IPS-18c (cell line): ENCODE measurements around the gene KLF16.

Experiments
- H3K4me3 ChIP-seq: 2 replicates; pipeline ENCODE4 v1.7.0; 2013; ENCODE audit warnings: low read depth, mild to moderate bottlenecking, low read length, moderate library complexity; ENCODE audit not compliant: insufficient read depth
- H3K9me3 ChIP-seq: one replicate; pipeline ENCODE4 v1.6.1; 2013; ENCODE audit warnings: mild to moderate bottlenecking, low read length, moderate library complexity; ENCODE audit not compliant: control insufficient read depth, insufficient read depth

The KLF16 gene

DNA sequence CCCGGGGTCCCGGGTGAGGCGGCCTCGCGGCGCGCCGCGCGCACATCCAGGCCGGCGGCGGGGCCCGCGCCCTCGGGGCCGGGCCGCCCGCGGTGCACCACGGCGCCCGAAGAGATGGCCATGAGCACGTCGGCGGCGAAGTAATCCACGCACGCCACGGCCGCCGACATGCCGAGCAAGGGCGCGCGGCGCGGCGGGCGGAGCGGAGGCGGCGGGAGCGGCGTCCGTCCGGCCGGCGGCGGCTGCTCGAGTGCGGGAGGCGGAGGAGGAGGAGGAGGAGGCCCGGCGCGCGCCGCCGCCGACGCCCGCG, at the start of gene KLF16:
TSS of gene KLF16 (minus strand) at position 252 of the 310 bp plus-strand sequence. CDS start at position 170, 82 bp downstream.
- Histone ChIP-seq H3K9me3 (no peaks in the 10 kb centered on the region), H3K4me3 (peak within 1 kb of the TSS; percentile 76)

DNA sequence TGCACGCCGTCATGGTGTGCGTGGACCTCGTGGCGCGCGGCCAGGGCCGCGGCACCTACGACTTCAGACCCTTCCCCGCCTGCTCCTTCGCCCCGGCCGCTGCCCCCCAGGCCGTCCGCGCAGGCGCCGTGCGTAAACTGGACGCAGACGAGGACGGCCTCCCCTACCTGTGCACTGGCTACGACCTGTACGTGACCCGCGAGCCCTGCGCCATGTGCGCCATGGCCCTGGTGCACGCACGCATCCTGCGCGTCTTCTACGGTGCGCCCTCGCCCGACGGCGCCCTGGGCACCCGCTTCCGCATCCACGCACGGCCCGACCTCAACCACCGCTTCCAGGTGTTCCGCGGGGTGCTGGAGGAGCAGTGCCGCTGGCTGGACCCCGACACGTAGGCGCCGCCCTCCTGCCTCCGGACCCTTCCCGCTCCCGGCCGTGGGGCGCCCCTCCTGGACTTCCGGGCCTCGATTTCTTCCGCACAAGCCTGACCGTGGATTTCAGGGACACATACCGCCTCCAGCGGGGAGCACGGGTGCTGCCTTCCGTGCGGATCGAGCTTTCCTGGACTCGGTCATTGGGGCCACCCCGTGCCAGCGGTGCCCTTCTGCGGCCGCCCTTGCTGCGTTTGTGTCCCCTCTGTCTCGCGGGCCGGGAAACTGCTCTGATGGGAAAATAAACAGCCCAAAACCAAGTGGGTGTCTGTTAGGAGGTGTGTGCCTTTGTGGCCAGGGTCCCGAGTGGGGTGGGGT, 49.6 kb upstream of the KLF16 start:
- no peak overlapping the region for H3K4me3 ChIP-seq
- no peaks in the 10 kb centered on the region for H3K9me3 ChIP-seq

DNA sequence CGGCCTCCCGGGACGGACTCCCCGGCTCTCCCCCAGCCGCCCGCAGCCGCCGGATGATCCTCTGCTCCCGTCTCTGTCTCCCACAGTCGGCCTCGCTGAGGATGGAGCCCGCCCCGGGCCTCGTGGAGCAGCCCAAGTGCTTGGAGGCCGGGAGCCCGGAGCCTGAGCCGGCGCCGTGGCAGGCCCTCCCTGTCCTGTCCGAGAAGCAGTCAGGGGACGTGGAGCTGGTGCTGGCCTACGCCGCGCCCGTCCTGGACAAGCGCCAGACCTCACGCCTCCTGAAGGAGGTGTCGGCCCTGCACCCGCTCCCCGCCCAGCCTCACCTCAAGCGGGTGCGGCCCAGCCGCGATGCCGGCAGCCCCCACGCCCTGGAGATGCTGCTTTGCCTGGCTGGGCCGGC, 48.6 kb upstream of the KLF16 start:
- Histone ChIP-seq H3K9me3 (no peaks in the 10 kb centered on the region), H3K4me3 (no peak overlapping the region)

DNA sequence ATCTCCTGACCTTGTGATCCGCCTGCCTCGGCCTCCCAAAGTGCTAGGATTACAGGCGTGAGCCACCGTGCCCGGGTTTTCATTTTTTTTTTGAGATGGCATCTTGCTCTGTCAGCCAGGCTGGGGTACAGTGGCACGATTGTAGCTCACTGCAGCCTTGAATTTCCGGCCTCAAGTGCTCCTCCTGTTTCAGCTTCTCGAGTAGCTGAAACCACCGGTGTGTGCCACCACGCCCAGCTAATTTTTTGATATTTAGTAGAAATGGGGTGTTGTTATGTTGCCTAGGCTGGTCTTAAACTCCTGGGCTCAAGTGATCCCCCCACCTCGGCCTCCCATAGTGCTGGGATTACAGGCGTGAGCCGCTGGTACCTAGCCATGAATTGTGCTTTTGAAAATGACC, 47.7 kb upstream of the KLF16 start:
- Histone ChIP-seq H3K9me3 (no peaks in the 10 kb centered on the region), H3K4me3 (no peak overlapping the region)

DNA sequence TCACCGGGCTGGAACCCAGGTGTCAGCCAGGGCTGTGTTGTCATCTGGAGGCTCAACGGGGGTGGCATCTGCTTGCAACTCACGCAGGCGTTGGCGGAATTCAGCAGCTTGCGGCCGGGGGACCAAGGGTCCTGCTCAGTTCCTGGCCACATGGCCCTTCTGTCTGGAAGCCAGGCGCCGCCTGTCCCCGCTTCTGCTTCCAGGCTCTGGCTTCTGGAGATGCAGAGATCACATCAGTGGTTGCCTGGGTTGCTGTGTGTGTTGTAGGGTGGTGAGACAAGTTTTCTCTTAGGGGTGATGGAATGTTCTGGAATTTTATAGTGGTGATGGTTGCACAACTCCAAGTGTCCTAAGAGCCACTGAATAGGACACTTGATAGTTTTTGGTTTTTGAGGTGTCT, 46.8 kb upstream of the KLF16 start:
- no peaks in the 10 kb centered on the region for H3K9me3 ChIP-seq
- no peak overlapping the region for H3K4me3 ChIP-seq

DNA sequence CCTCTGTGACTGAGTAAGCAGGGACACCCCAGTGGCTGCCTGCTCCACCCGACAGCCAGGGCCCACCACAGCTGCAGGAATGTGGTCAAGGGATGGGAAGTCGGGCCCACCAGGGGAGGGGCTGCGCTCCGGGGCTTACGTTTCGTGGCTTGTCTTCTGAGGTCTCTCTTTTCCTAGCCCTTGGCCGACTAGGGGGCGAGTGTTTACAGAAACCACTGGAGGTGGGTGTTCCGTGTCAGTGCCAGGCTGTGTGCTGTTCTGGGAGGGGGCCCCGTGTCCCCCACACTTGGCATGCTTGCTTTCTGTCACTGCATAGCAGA, 46.3 kb upstream of the KLF16 start:
- no peak overlapping the region for H3K4me3 ChIP-seq
- H3K9me3 ChIP-seq: no peaks in the 10 kb centered on the region

DNA sequence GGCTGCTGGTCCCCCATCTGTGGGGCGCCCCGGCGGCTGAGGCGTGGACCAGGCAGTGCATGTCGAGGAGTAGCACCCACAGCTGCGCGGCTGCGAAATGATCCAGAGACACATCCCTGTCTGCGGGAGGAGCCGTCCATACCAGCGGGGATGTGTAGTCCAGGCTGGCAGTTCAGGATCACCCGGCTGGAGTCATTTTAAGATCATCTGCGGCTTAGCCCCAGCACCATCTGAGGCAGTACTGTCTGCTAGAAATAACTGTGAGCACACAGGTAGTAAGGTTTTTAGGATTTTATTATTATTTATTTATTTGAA, 44.9 kb upstream of the KLF16 start:
- Histone ChIP-seq H3K9me3 (no peaks in the 10 kb centered on the region), H3K4me3 (no peak overlapping the region)

DNA sequence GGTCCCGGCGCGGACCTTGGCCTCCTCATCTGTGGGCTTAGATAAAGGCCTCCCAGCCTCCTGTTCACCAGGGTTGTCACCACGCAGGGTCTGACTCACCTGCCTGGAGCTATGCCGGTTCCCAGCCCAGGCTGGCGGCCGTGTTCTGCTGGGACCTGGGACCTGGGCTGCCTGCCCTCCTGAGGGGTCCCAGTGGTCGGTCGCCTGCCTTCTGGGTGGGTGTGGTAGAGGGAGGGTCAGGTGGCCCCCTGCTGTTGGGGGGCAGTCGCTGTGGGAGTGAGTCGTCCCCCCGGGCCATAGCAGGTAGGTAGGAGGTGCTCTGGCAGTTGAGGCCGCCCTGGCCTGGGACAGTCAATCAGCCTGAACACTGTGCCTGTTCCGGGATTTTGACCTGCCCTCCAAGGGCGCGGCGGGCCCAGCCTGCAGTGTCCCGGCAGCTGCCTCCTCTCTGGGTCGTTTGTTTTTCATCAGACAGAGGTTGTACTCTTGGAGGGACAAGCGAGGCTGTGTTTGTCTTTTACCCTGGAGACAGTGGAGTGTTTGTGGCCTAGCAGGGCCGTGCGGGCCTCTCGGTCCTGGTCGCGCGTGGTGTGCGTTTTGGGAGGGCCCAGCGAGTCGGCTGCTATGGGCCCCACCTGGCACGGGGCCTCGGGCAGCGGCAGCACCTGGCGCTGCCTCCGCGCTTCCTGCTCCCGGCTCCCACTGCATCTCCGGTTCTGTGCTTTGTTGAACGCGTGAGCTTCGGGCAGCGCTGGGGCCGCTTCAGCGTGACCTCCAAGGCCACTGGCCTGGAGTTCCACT, 44.4 kb upstream of the KLF16 start:
- no peaks in the 10 kb centered on the region for H3K9me3 ChIP-seq
- H3K4me3 ChIP-seq: no peak overlapping the region

DNA sequence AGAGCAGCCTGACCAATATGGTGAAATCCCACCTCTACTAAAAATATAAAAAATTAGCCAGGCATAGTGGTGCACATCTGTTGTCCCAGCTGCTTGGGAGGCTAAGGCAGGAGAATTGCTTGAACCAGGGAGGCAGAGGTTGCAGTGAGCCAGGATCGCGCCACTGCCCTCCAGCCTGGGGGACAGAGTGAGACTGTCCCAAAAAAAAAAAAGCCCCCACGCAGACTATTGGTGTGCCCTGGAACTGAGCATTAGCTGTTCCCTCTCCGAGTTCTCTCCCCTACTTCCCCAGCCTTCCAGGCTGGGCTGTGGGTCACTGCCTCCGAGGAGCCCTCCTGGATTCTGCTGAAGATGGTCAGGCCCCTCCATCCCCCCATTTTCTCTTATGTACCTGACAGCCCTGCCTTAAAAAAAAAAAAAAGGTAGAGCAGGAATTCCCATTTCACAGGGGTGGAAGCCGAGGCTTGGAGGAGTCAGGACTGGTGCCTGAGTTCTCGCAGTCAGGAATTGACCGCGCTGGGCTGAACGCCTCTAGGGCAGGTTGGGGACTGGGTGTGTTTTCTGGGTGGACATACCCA, 43.7 kb upstream of the KLF16 start:
- H3K9me3 ChIP-seq: no peaks in the 10 kb centered on the region
- no peak overlapping the region for H3K4me3 ChIP-seq

DNA sequence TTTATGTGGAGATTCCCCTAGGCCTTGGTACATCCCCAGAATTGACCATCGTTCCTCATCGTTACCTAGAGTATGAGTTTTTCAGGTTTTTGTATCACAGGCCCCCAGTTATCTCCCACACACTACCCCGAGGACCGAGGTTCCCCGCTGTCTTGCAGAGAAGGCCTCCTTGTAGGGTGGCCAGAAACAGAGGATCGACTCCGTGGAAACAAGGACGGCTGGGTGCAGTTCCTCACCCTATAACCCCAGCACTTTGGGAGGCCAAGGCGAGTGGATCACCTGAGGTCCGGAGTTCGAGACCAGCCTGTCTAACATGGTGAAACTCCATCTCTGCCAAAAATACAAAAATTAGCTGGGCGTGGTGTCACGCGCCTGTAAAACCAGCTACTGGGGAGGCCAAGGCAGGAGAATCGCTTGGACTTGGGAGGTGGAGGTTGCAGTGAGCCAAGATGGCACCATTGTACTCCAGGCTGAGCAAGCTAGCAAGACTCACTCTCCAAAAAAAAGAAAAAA, 42.5 kb upstream of the KLF16 start:
- Histone ChIP-seq H3K4me3 (peak overlapping the region; percentile 74), H3K9me3 (no peaks in the 10 kb centered on the region)

DNA sequence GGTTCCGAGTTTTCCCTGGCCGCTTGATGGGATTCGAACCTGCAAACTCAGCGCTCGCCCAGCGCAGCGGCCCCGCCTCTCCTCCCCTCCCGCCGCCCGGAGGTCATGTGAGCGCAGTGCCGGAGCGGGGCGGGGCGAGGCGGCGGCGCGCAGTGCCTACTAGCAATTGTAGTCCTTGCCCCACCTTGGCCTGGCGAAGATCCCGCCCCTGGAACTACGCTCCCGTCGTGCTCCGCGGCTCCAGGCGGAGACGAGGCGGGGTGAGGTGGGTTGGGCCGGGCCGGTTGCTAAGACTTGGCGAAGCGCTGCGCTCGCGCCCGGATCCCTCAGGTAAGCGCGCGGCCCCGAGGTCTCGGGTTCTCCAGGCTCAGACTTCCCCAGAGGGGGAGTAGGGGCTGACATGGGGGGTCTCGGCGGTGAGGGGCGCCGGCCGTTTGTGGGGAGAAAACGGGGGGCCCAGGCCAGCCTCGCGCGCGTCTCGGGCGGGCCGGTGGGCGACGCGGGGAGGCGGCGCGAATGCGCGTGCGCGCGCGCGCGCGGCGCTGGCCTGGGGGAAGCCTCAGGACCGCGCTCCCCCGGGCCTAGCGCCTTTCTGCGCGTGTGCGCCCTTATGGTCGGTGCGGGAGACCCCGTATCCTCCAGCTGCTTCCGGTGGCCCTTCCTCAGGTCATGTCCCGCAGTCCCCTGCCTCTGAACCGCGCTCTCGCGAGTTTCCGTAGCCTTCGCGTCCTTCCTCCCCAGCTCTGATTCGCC, 41.9 kb upstream of the KLF16 start, which contains the start of the genes ADAT3 and SCAMP4:
TSS of gene ADAT3 (plus strand) at position 290 of the 753 bp plus-strand sequence. CDS start 6,649 bp downstream, outside the sequence.
TSS of gene SCAMP4 (plus strand) at position 290 of the 753 bp plus-strand sequence. CDS start 9,621 bp downstream, outside the sequence.
- Histone ChIP-seq H3K9me3 (no peaks in the 10 kb centered on the region), H3K4me3 (peak within 1 kb of the TSS; percentile 74)

DNA sequence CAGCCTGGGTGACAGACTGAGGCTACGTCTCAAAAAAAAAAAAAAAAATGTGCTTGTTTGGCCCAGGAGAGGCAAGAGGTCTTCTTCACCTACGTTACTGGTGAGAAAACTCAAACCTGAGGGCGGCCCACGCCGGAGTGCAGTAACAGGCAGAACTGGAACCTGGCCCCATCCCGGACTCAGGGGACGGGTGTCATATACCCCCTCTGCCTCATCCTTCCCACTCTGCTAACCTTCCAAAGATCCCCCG, 41.4 kb upstream of the KLF16 start:
- Histone ChIP-seq H3K4me3 (peak overlapping the region; percentile 31; the same call in 1 of the 2 replicates), H3K9me3 (no peaks in the 10 kb centered on the region)

DNA sequence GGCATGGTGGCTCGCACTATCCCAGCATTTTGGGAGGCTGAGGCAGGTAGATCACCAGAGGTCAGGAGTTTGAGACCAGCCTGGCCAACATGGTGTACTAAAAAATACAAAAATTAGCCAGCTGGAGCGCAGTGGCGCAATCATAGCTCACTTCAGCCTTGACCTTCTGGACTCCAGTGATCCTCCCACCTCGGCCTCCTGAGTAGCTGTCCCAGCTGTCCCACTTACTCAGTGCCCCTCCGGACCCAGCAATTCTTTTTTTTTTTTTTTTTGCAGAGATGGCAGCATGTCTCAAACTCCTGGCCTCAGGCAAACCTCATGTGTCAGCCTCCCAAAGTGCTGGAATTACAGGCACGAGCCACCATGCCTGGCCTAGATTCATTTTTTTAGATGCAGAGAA, 39.5 kb upstream of the KLF16 start:
- no peak overlapping the region for H3K4me3 ChIP-seq

DNA sequence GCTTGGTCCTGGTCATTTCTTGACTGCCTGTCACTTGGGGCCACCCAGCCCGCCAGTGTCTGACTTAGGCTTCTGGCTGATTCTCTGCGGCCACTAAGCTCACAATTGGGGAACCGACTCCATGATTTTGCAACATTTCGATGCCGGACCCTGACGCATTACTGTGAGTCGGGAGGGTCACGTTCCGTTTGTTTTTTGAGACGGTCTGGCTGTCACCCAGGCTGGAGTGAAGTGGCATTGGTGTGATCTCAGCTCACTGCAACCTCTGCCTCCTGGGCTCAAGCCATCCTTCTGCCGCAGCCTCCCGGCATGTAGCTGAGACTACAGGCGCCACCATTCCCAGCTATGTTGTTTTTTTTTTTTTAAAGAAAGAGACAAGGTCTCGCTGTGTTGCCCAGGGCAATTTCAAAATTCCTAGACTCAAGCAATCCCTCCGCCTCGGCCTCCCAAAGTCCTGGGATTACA, 38.6 kb upstream of the KLF16 start:
- H3K4me3 ChIP-seq: no peak overlapping the region
- no peaks in the 10 kb centered on the region for H3K9me3 ChIP-seq

More for the DNA sequence above, 39.5 kb upstream of the KLF16 start:
- no peaks in the 10 kb centered on the region for H3K9me3 ChIP-seq

DNA sequence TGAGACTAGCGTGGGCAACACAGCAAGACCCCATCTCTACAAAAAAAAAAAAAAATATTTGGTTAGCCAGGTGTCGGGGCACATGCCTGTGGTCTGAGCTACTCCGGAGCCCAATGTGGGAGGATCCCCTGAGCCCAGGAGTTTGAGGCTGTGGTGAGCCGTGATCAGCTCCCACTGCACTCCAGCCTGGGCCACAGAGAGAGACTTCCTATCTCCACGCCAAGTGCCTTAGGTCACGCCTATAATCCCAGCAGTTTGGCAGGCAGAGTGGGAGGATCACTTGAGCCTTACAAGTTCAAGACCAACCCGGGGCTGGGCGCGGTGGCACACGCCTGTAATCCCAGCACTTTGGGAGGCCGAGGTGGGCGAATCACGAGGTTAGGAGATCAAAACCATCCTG, 33.1 kb upstream of the KLF16 start:
- no peaks in the 10 kb centered on the region for H3K9me3 ChIP-seq
- no peak overlapping the region for H3K4me3 ChIP-seq

DNA sequence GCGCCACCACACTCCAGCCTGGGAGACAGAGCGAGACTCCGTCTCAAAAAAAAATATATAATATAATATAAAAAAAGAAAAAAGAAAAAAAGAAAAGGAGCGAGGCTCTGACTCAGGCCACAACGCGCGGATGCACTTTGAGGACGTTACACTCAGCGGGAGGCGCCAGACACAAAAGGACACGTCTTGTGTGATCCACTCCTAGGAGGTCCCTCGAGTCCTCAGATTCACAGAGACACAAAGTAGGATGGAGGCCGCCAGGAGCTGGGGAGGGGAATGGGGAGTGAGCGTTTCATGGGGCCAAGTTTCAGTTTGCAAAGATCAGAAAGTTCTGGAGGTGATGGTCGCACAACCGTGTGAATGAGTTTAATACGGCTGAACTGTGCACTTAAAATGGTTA, 30.4 kb upstream of the KLF16 start:
- Histone ChIP-seq H3K9me3 (no peaks in the 10 kb centered on the region), H3K4me3 (no peak overlapping the region)

DNA sequence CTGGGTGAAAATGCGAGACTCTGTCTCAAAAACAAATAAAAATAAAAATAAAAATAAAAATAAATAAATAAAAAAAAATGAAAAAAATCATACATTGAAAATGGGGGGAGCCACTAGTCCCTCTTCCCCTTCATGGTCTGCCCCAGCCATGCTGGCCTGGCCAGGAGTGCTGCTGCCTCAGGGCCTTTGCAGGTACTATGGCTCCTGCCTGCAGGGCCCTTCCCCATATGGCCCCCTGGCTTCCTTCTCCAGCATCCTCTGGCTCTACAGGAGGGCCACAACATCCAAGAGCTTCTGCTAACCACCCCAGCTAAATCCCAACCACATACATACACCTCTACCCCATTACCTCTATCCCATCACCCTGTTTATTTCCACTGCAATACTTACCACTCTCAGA, 26.5 kb upstream of the KLF16 start:
- Histone ChIP-seq H3K4me3 (no peak overlapping the region), H3K9me3 (no peaks in the 10 kb centered on the region)

DNA sequence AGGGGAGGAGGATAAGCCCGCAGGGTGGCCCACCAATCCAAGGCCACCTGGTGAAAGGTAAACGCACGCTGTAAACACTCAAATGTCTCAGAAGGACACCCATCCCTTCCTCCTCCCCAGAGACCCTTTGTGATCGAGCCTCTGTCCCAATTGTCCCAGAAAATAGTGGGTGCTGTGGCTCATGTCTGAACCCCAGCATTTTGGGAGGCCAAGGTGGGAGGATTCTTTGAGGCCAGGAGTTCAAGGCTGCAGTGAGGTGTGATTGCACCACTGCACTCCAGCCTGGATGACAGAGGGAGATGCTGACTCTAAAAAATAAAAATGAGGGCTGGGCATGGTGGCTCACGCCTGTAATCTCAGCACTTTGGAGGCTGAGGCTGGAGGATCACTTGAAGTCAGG, 25.0 kb upstream of the KLF16 start:
- no peaks in the 10 kb centered on the region for H3K9me3 ChIP-seq
- H3K4me3 ChIP-seq: no peak overlapping the region
